SK-N-SH (cell line): ENCODE measurements around the gene SPAG6. TPM values are rescaled to one million over a fixed set of nuclear protein-coding genes. Genes with fewer than 3 reads are reported as not detected.

Source experiments
- CTCF ChIA-PET: fragments of 300-600, 350-600 bp; formaldehyde crosslinking; extraction: SDS; loops from one replicate; lab custom pipeline; 2021; lab: Yijun Ruan, JAX
- POLR2A ChIA-PET: fragments of 350-600 bp; sonication (Branson Sonifier 250); formaldehyde crosslinking; extraction: SDS; loops from one replicate; lab custom pipeline; 2020; ENCODE audit warnings: antibody characterized with exemption, inconsistent platforms; lab: Yijun Ruan, JAX
- DNase-seq: peaks from one replicate; pipeline ENCODE4 v3.0.0; 2012
- H2AFZ ChIP-seq: fragments of 200-600 bp; sonication (generic); 2 replicates; pipeline ENCODE4 v1.8.1; 2016; ENCODE audit warnings: antibody characterized with exemption, mild to moderate bottlenecking, low read depth
- H3F3A ChIP-seq: fragments of 200-600 bp; sonication (generic); replicated peaks from 2 replicates; pipeline ENCODE3; 2016; ENCODE audit warnings: antibody characterized with exemption, mild to moderate bottlenecking; ENCODE audit not compliant: insufficient read depth
- H3K27ac ChIP-seq, 2 experiments: fragments of 200-500 bp in 1 of 2; fragments of 200-600 bp in 1 of 2; sonication (Bioruptor generic) in 1 of 2; sonication (generic), shearing (Covaris generic) in 1 of 2; 2 replicates each; pipeline versions ENCODE4 v1.5.1 to v1.6.1; 2014 to 2016; ENCODE audit warnings: low read depth in 2 of 2, inconsistent platforms in 1 of 2, low read length in 1 of 2, mild to moderate bottlenecking in 1 of 2, mixed read lengths in 1 of 2
- H3K27me3 ChIP-seq: fragments of 200-600 bp; sonication (generic), shearing (Covaris generic); 2 replicates; pipeline ENCODE4 v1.6.1; 2016; ENCODE audit warnings: mixed run types; ENCODE audit not compliant: insufficient read depth
- H3K36me3 ChIP-seq, 2 experiments: fragments of 200-500 bp in 1 of 2; fragments of 200-600 bp in 1 of 2; sonication (Bioruptor generic) in 1 of 2; sonication (generic) in 1 of 2; replicated peaks in 1 of 2; 2 replicates each; pipeline versions ENCODE3 to v1.5.1; 2014 to 2016; ENCODE audit warnings: low read length in 1 of 2, mild to moderate bottlenecking in 1 of 2; ENCODE audit not compliant: insufficient read depth in 2 of 2, control insufficient read depth in 1 of 2
- H3K4me1 ChIP-seq, 2 experiments: fragments of 200-500 bp in 1 of 2; fragments of 200-600 bp in 1 of 2; sonication (Bioruptor generic) in 1 of 2; sonication (generic), shearing (Covaris generic) in 1 of 2; 2 replicates each; pipeline versions ENCODE4 v1.5.1 to v1.6.1; 2014 to 2016; ENCODE audit warnings: low read depth in 1 of 2, low read length in 1 of 2, mixed run types in 1 of 2; ENCODE audit not compliant: insufficient read depth in 2 of 2, control insufficient read depth in 1 of 2
- H3K4me2 ChIP-seq: fragments of 200-600 bp; sonication (generic), shearing (Covaris generic); 2 replicates; pipeline ENCODE4 v1.6.1; 2017; ENCODE audit warnings: mixed run types
- H3K4me3 ChIP-seq, 2 experiments: fragments of 200-500 bp in 1 of 2; fragments of 200-600 bp in 1 of 2; sonication (Bioruptor generic) in 1 of 2; sonication (generic), shearing (Covaris generic) in 1 of 2; 2 replicates each; pipeline versions ENCODE4 v1.5.1 to v1.8.1; 2014 to 2016; ENCODE audit warnings: low read depth in 2 of 2, inconsistent platforms in 1 of 2, low read length in 1 of 2, mild to moderate bottlenecking in 1 of 2, mixed read lengths in 1 of 2, moderate library complexity in 1 of 2
- H3K79me2 ChIP-seq: fragments of 200-600 bp; sonication (generic); 2 replicates; pipeline ENCODE4 v1.8.1; 2017; ENCODE audit warnings: mild to moderate bottlenecking; ENCODE audit not compliant: insufficient read depth
- H3K9ac ChIP-seq: fragments of 200-600 bp; sonication (generic); 2 replicates; pipeline ENCODE4 v1.6.1; 2017; ENCODE audit warnings: mixed run types
- H3K9me2 ChIP-seq: fragments of 200-600 bp; sonication (generic); 2 replicates; pipeline ENCODE4 v1.6.1; 2017; ENCODE audit warnings: mixed run types
- H3K9me3 ChIP-seq: fragments of 200-600 bp; sonication (generic); 2 replicates; pipeline ENCODE4 v1.6.1; 2017; ENCODE audit warnings: mixed run types, mild to moderate bottlenecking, moderate library complexity
- H4K20me1 ChIP-seq: fragments of 200-600 bp; sonication (generic); 2 replicates; pipeline ENCODE4 v1.6.1; 2017; ENCODE audit warnings: mild to moderate bottlenecking, mixed run types; ENCODE audit not compliant: insufficient read depth
- CHD2 ChIP-seq: fragments of 150-350 bp; IDR thresholded peaks from 2 replicates; pipeline ENCODE4 v1.6.1; 2018; ENCODE audit warnings: low read length; ENCODE audit not compliant: partially characterized antibody
- EP300 ChIP-seq, 2 experiments: IDR thresholded peaks; 2 replicates each; pipeline versions ENCODE4 v1.4.0 to v1.6.1; 2012; ENCODE audit warnings: borderline replicate concordance in 1 of 2, low read depth in 1 of 2, low read length in 1 of 2
- MXI1 ChIP-seq: IDR thresholded peaks from 2 replicates; pipeline ENCODE4 v1.6.1; 2012; ENCODE audit warnings: mild to moderate bottlenecking, low read depth, low read length, improper control_type of control experiment
- NRF1 ChIP-seq: IDR thresholded peaks from 2 replicates; pipeline ENCODE4 v1.6.1; 2012; ENCODE audit warnings: low read depth, mild to moderate bottlenecking, low read length
- POLR2AphosphoS5 ChIP-seq: IDR thresholded peaks from 2 replicates; pipeline ENCODE4 v1.6.1; 2012; ENCODE audit warnings: low read depth, low read length
- RAD21 ChIP-seq: IDR thresholded peaks from 2 replicates; pipeline ENCODE4 v1.6.1; 2012; ENCODE audit warnings: mild to moderate bottlenecking, low read length
- RFX5 ChIP-seq: IDR thresholded peaks from 2 replicates; pipeline ENCODE4 v1.6.1; 2012; ENCODE audit warnings: mild to moderate bottlenecking, improper control_type of control experiment, low read length
- SMC3 ChIP-seq: IDR thresholded peaks from 2 replicates; pipeline ENCODE4 v1.6.1; 2012; ENCODE audit warnings: low read depth, low read length, improper control_type of control experiment
- TCF12 ChIP-seq: IDR thresholded peaks from 2 replicates; pipeline ENCODE4 v1.4.0; 2012
- TEAD4 ChIP-seq: IDR thresholded peaks from 2 replicates; pipeline ENCODE4 v1.4.0; 2012; ENCODE audit warnings: mild to moderate bottlenecking, borderline replicate concordance; ENCODE audit not compliant: insufficient read depth
- YY1 ChIP-seq: IDR thresholded peaks from 2 replicates; pipeline ENCODE4 v1.4.0; 2012; ENCODE audit warnings: low read depth, mild to moderate bottlenecking
- WGBS: methylation state at CpG from one replicate; pipeline ENCODE4 v1.1.6; 2017; ENCODE audit warnings: low lambda C conversion rate; 5-methylcytosine and 5-hydroxymethylcytosine counted together
- polyA plus RNA-seq, 3 experiments: library from polyadenylated mRNA; depleted of rRNA; stranded (reverse); fragments of >200 nt; gene quantifications; 2 replicates each; pipeline ENCODE4 v1.2.3, GENCODE V29; 2012
- TF ChIP-seq, protein P1 (sequence below): fragments of 150-350 bp; IDR thresholded peaks from 2 replicates; pipeline ENCODE4 v1.6.1; 2016; ENCODE audit warnings: mild to moderate bottlenecking, low read depth, low read length
- TF ChIP-seq, protein P2 (sequence below): fragments of 150-350 bp; IDR thresholded peaks from 2 replicates; pipeline ENCODE4 v1.6.1; 2017; ENCODE audit warnings: antibody characterized with exemption, low read length, low read depth, borderline replicate concordance

SPAG6 gene
- polyA plus RNA-seq, 1 of the 3 experiments (the other 2 are of a cell fraction) = 0.77 TPM

DNA sequence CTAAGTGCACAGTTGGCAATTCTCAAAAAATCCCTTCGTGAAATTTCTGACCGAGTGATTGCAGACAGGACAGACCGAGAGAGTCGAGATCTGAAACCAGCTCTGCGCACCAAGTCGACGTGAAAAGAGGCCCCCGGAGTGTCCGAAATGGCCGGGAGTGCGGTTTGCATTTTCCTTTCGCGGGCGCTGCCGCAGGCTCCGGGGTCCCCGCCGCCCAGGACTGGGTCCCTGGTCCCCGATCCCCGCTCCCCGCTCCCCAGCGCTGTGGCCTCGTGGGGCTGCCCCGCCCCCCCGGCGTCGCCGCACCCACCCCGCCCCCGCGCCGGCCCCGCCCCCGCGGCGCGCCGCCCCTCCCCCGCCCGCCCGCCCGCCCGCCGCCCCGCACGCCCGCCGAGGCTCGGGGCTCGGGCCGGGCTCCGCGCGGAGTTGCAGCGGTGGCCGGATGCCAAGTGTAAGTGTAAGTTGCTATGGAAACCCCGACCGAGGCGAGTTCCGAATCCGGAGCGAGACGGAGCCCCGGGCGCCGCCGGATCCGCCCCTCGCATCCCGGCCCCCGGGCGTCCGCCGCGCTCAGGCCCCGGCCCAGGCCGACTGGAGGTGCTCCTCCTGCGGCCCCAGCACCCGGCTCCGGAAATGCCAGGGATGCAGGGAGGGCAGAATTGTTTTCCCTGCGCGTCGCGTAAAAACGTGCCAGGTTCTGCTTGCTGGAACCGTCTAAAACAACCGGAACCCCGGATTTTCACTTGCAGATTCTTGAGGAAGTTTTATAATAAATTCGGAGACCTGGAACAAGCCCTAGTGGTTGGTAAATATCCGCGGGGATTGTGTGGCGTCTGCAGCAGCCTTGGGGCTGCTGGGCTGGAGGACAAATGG is 19.8 kb upstream of the SPAG6 start:
- peak; percentile 92 for DNase-seq
- ChIA-PET CTCF (interaction anchor here (0.6 to 1.0 kb wide), 3 partner anchors 14 to 662 kb away, joined by 3 read pairs; no protein-coding TSS in a partner anchor), POLR2A (interaction anchor here (0.9 to 1.4 kb wide), 3 partner anchors 9 to 229 kb away, joined by 3 to 5 read pairs (median 4); partner anchors contain the start of gene COMMD3)

DNA sequence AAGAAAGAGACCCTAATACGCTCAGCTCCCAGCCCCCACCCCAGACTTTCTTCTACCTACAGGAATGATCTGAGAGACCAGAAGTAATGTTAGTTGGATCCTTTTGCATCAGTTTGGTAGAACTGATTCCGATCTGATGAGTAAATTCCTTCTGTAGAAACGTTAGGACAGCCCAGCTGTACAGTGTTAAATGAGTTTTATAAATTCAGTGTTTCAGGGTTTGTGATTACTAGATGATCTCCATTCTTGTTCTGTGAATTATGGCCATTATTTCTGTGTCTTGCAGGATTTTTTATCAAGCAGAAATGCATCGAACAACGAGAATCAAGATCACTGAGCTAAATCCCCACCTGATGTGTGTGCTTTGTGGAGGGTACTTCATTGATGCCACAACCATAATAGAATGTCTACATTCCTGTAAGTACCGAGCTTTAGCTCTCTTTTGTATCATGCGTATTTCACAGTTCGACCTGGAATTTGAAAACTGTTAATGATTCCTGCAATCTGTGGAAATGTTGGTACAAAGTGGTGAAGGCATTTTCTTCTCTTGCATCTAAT is 19.1 kb upstream of the SPAG6 start:
- Histone ChIP-seq H2AFZ (peak overlapping the region; percentile 44), H3K4me3 (peak overlapping the region; percentile 63 to 64), H3K79me2 (peaks cover 27% of the 10 kb centered on the region), H3K27ac (peak overlapping the region; percentile 50 to 63), H3K4me2 (peak overlapping the region; percentile 77), H3K9ac (peak overlapping the region; percentile 55; the same call in 1 of the 2 replicates), H3K36me3 (peaks cover 40% of the 10 kb centered on the region in 2 experiments), H3F3A (peaks cover 8% of the 10 kb centered on the region), H4K20me1 (peaks cover 23% of the 10 kb centered on the region), H3K9me3 (no peaks in the 10 kb centered on the region), H3K9me2 (no peaks in the 10 kb centered on the region), H3K4me1 (peaks cover 0 to 11% of the 10 kb centered on the region in 2 experiments; a peak in 2 of 4 replicates), H3K27me3 (peaks cover 11% of the 10 kb centered on the region)
- 63% methylated on average over 8 of the region's 8 CpGs for WGBS
- ChIA-PET CTCF (interaction anchor here (0.6 kb wide), 1 partner anchor 313 kb away, joined by 3 read pairs; no protein-coding TSS in a partner anchor), POLR2A (interaction anchor here (1.1 kb wide), 1 partner anchor 10 kb away, joined by 4 read pairs; the partner anchor contains the start of gene COMMD3)
- TF ChIP-seq, protein P1, sequence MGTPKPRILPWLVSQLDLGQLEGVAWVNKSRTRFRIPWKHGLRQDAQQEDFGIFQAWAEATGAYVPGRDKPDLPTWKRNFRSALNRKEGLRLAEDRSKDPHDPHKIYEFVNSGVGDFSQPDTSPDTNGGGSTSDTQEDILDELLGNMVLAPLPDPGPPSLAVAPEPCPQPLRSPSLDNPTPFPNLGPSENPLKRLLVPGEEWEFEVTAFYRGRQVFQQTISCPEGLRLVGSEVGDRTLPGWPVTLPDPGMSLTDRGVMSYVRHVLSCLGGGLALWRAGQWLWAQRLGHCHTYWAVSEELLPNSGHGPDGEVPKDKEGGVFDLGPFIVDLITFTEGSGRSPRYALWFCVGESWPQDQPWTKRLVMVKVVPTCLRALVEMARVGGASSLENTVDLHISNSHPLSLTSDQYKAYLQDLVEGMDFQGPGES = no peak
- TF ChIP-seq TEAD4 = no peak
- TF ChIP-seq, protein P2, sequence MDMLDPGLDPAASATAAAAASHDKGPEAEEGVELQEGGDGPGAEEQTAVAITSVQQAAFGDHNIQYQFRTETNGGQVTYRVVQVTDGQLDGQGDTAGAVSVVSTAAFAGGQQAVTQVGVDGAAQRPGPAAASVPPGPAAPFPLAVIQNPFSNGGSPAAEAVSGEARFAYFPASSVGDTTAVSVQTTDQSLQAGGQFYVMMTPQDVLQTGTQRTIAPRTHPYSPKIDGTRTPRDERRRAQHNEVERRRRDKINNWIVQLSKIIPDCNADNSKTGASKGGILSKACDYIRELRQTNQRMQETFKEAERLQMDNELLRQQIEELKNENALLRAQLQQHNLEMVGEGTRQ = no peak
- DNase-seq = no peak

More for the DNA sequence above, 19.8 kb upstream of the SPAG6 start:
- Histone ChIP-seq H3K9ac (peak overlapping the region; percentile 55; the same call in 1 of the 2 replicates), H2AFZ (peak overlapping the region; percentile 44), H3K4me2 (peak overlapping the region; percentile 80), H3K36me3 (peaks cover 34 to 39% of the 10 kb centered on the region in 2 experiments), H3K9me3 (no peaks in the 10 kb centered on the region), H3F3A (peaks cover 8% of the 10 kb centered on the region), H4K20me1 (peaks cover 23% of the 10 kb centered on the region), H3K27ac (peak overlapping the region; percentile 63 to 64), H3K4me1 (peaks cover 0 to 11% of the 10 kb centered on the region in 2 experiments; a peak in 2 of 4 replicates), H3K79me2 (peaks cover 27% of the 10 kb centered on the region), H3K27me3 (peaks cover 11% of the 10 kb centered on the region), H3K4me3 (peak overlapping the region; percentile 64 to 67), H3K9me2 (no peaks in the 10 kb centered on the region)
- TF ChIP-seq SMC3 (no peak), EP300 (IDR thresholded peaks at IDR 0.05; ENCODE audit: borderline replicate concordance in 1 of 2, low read depth in 1 of 2, low read length in 1 of 2) (0 out of 4 replicates have a peak, but pooled peaks of 1 of the 2 experiments have one; percentile 17), MXI1 (peak; percentile 79), RAD21 (no peak), RFX5 (0 out of 2 replicates have a peak, but pooled peaks have one; percentile 34), CHD2 (peak; percentile 6), POLR2AphosphoS5 (peak; percentile 10; the same call in 1 of the 2 replicates), TCF12 (peak; percentile 24; the same call in 1 of the 2 replicates), TEAD4 (0 out of 2 replicates have a peak, but pooled peaks have one; percentile 20), NRF1 (no peak), YY1 (no peak)
- WGBS = 1% methylated on average over 46 of the region's 92 CpGs
